Glutamatergic neuron (in vitro differentiated cells): ENCODE data around the gene NOP53. TPM values are rescaled to one million over a fixed set of nuclear protein-coding genes. Genes with fewer than 3 reads are reported as not detected.
A peak's percentile ranks its signal among the peaks of the same experiment; 100 is the strongest.
"Not testable (repeated sequence)": the region's sequence is repeated elsewhere in the genome, so short reads cannot be mapped to it uniquely, and the experiment has no call there.

Experiments
- DNase-seq: peaks from one replicate; pipeline ENCODE4 v3.0.0; 2022
- H3K27ac Mint-ChIP-seq: one replicate; pipeline ENCODE4 v1.8.0; 2020; ENCODE audit warnings: mild to moderate bottlenecking, mixed read lengths, inconsistent platforms; ENCODE audit not compliant: unreplicated experiment
- H3K27me3 Mint-ChIP-seq: one replicate; pipeline ENCODE4 v1.8.0; 2020; ENCODE audit warnings: mild to moderate bottlenecking, moderate library complexity, mixed read lengths, inconsistent platforms; ENCODE audit not compliant: unreplicated experiment
- H3K36me3 Mint-ChIP-seq: one replicate; pipeline ENCODE4 v1.8.0; 2020; ENCODE audit warnings: mild to moderate bottlenecking, mixed read lengths, inconsistent platforms; ENCODE audit not compliant: unreplicated experiment
- H3K4me1 Mint-ChIP-seq: one replicate; pipeline ENCODE4 v1.8.0; 2020; ENCODE audit warnings: mild to moderate bottlenecking, low read depth, mixed read lengths, inconsistent platforms; ENCODE audit not compliant: unreplicated experiment
- H3K4me3 Mint-ChIP-seq: one replicate; pipeline ENCODE4 v1.8.0; 2020; ENCODE audit warnings: mild to moderate bottlenecking, mixed read lengths, inconsistent platforms; ENCODE audit not compliant: unreplicated experiment
- H3K9me3 Mint-ChIP-seq: one replicate; pipeline ENCODE4 v1.8.0; 2020; ENCODE audit warnings: mild to moderate bottlenecking, moderate library complexity, mixed read lengths, inconsistent platforms; ENCODE audit not compliant: unreplicated experiment
- CTCF ChIP-seq: fragments of 200-600 bp; sonication (generic); IDR thresholded peaks from one replicate; pipeline ENCODE4 v1.5.0; 2021; ENCODE audit not compliant: partially characterized antibody, unreplicated experiment
- total RNA-seq: library from RNA; stranded (reverse); fragmentation: NEBNext Ultra II Directional; extraction: Animal tissue kit (Norgen Biotek cat#: 25700); gene quantifications from one replicate; pipeline ENCODE4 v1.2.1, GENCODE V29; 2021; ENCODE audit not compliant: unreplicated experiment

The NOP53 gene
- total RNA-seq, 1 donor from 2014 or later: 163 TPM

DNA sequence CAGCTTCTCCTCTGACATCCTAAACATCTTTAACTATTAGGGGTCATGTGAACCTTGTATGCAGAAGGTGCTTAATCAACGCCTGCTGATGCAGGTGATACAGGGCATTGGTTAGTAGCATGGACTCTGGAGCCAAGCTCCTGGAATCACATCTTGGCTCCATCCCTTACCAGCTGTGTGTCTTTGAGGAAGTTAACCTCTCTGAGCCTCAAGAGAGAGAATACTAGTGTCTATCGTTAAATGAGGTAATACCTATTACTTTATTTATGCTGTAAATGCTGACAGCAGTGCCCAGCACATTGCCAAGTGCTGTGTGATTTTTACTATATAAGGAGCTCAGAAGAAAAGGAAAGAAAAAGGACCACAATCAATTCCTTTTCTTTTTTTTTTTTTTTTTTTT lies 22.0 kb downstream of the NOP53 start:
- Mint-ChIP-seq H3K27ac (no peak overlapping the region), H3K36me3 (no peaks in the 10 kb centered on the region), H3K9me3 (peaks cover 2% of the 10 kb centered on the region), H3K4me3 (no peak overlapping the region), H3K4me1 (no peaks in the 10 kb centered on the region), H3K27me3 (peaks cover 7% of the 10 kb centered on the region)
- no peak for TF ChIP-seq CTCF
- DNase-seq: no peak

- H3K27me3 Mint-ChIP-seq: peaks cover 2% of the 10 kb centered on the region
- no peak overlapping the region for H3K27ac Mint-ChIP-seq
- H3K4me3 Mint-ChIP-seq: no peak overlapping the region
- no peaks in the 10 kb centered on the region for H3K4me1 Mint-ChIP-seq
- TF ChIP-seq CTCF: no peak
- peaks cover 2% of the 10 kb centered on the region for H3K9me3 Mint-ChIP-seq
- DNase-seq: no peak
- no peaks in the 10 kb centered on the region for H3K36me3 Mint-ChIP-seq
Observed at GRCh38 chr19:47768604-47769003, 23.3 kb downstream of the NOP53 start.

DNA sequence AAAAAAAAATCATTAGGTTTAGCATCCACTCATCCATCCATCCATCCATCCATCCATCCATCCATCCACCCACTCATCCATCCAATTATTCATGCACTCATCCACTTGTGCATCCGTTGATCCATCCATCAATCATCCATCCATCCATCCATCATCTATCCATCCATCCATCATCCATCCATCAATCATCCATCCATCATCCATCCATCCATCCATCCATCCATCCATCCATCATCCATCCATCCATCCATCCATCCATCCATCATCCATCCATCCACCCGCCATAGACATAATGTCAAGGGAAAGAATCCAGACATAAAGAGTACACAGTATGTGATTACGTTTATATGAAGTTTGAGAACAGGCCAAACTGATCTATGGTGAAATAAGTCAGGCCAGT lies 24.2 kb downstream of the NOP53 start:
- H3K4me1 Mint-ChIP-seq: no peaks in the 10 kb centered on the region
- peak overlapping the region; percentile 9 for H3K4me3 Mint-ChIP-seq
- peaks cover 2% of the 10 kb centered on the region for H3K27me3 Mint-ChIP-seq
- peaks cover 2% of the 10 kb centered on the region for H3K9me3 Mint-ChIP-seq
- no peaks in the 10 kb centered on the region for H3K36me3 Mint-ChIP-seq
- H3K27ac Mint-ChIP-seq: no peak overlapping the region
- TF ChIP-seq CTCF: no peak
- no peak for DNase-seq

- H3K27me3 Mint-ChIP-seq, H3K36me3 Mint-ChIP-seq, H3K4me3 Mint-ChIP-seq, H3K9me3 Mint-ChIP-seq, H3K4me1 Mint-ChIP-seq, DNase-seq, H3K27ac Mint-ChIP-seq: not testable (repeated sequence)
Observed at GRCh38 chr19:47771291-47771690, 25.9 kb downstream of the NOP53 start.

DNA sequence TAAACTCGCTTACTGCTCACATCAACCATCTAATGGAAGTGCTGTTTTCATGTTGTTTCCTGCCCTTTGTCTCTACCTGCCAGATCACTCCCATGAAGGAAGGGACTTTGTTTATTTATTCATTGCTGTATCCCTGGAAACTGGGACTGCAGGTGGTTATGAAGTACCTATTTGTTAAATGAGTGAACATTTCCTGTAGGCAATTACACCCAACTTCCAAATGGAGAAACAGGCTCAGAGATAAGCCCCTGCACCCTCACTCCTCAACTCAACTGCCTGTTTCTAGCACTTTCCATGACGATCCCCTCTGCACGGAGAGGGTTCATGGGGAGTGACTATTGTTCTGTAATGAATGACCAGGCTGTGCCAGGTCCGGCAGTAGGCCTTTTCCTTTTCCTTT lies 31.2 kb downstream of the NOP53 start:
- Mint-ChIP-seq H3K4me3 (no peak overlapping the region), H3K9me3 (peaks cover 5% of the 10 kb centered on the region), H3K4me1 (peaks cover 7% of the 10 kb centered on the region), H3K27ac (no peak overlapping the region), H3K36me3 (no peaks in the 10 kb centered on the region), H3K27me3 (peaks cover 4% of the 10 kb centered on the region)
- TF ChIP-seq CTCF: no peak
- DNase-seq: no peak

DNA sequence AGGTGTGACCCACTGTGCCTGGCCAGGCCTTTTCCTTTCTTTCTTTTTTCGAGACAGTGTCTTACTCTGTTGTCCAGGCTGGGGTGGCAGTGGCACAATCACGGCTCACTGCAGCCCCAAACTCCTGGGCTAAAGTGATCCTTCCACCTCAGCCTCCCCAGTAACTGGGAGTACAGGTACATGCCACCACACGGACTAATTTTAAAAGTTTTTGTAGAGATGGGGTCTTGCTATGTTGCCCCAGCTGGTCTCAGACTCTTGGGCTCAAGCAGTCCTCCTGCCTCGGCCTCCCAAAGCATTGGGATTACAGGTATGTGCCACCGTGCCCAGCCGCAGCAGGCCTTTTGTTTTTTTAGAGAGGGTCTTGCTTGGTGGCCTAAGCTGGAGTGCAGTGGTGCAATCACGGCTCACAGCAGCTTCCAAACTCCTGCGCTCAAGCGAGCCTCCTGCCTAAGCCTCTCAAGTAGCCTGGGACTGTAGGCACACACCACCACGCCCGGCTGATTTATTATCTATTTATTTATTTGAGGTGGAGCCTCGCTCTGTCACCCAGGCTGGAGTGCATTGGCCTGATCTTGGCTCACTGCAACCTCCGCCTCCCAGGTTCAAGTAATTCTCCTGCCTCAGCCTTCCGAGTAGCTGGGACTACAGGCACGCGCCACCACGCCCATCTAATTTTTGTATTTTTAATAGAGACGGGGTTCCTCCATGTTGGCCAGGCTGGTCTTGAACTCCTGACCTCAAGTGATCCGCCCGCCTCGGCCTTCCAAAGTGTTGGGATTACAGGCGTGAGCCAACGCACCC lies 32.1 kb downstream of the NOP53 start:
- peak overlapping the region; percentile 96 for H3K27ac Mint-ChIP-seq
- H3K36me3 Mint-ChIP-seq, DNase-seq, H3K27me3 Mint-ChIP-seq, H3K9me3 Mint-ChIP-seq: not testable (repeated sequence)
- peak overlapping the region; percentile 96 for H3K4me3 Mint-ChIP-seq
- H3K4me1 Mint-ChIP-seq: peaks cover 10% of the 10 kb centered on the region
